WTC11 (cell line): ENCODE data around the gene RSPO1. TPM values are rescaled to one million over a fixed set of nuclear protein-coding genes. Genes with fewer than 3 reads are reported as not detected.

Source experiments
- ATAC-seq: fragments of 200-7000 bp; cut with Tn5 transposase; 2 replicates; pipeline ENCODE4 v1.10.0; 2021; ENCODE audit warnings: mild to moderate bottlenecking, moderate library complexity
- CTCF ChIA-PET: fragments of 300-600 bp; sonication (Branson Sonifier 250); formaldehyde crosslinking; loops from one replicate; lab custom pipeline; 2021; ENCODE audit warnings: antibody characterized with exemption; lab: Charles Lee
- POLR2A ChIA-PET: fragments of 350-600 bp; sonication (Branson Sonifier 250); formaldehyde crosslinking; loops from one replicate; lab custom pipeline; 2021; ENCODE audit warnings: antibody characterized with exemption; lab: Charles Lee
- DNase-seq: peaks from one replicate; pipeline ENCODE4 v3.0.0; 2021; ENCODE audit warnings: low spot score
- H3K27ac Mint-ChIP-seq: 2 replicates; pipeline ENCODE4 v1.8.0; 2021; ENCODE audit warnings: mixed read lengths
- H3K27me3 Mint-ChIP-seq: 2 replicates; pipeline ENCODE4 v1.8.0; 2021; ENCODE audit warnings: low read depth, mild to moderate bottlenecking, moderate library complexity, mixed read lengths
- H3K36me3 Mint-ChIP-seq: 2 replicates; pipeline ENCODE4 v1.8.0; 2021; ENCODE audit warnings: mixed read lengths
- H3K4me1 Mint-ChIP-seq: 2 replicates; pipeline ENCODE4 v1.8.0; 2022; ENCODE audit warnings: mixed read lengths
- H3K4me3 Mint-ChIP-seq: 2 replicates; pipeline ENCODE4 v1.8.0; 2021; ENCODE audit warnings: mild to moderate bottlenecking, moderate library complexity, mixed read lengths
- H3K9me3 Mint-ChIP-seq: 2 replicates; pipeline ENCODE4 v1.8.0; 2021; ENCODE audit warnings: mixed read lengths
- FOXK1 ChIP-seq: sonication (generic); formaldehyde crosslinking; IDR thresholded peaks from 2 replicates; pipeline ENCODE4 v1.8.0; 2022; ENCODE audit warnings: mild to moderate bottlenecking, moderate library complexity, missing genetic modification reagents
- GABPB1 ChIP-seq: sonication (generic); formaldehyde crosslinking; IDR thresholded peaks from 2 replicates; pipeline ENCODE4 v1.8.1; 2023; ENCODE audit warnings: mild to moderate bottlenecking, missing genetic modification reagents
- GRHL2 ChIP-seq: fragments of 250-450 bp; sonication (Bioruptor Pico); IDR thresholded peaks from 2 replicates; pipeline ENCODE4 v1.8.0; 2022; ENCODE audit warnings: mild to moderate bottlenecking, moderate library complexity; ENCODE audit not compliant: insufficient replicate concordance, severe bottlenecking
- HMGA2 ChIP-seq: fragments of 250-450 bp; sonication (Bioruptor Pico); IDR thresholded peaks from 2 replicates; pipeline ENCODE4 v1.4.0; 2021; ENCODE audit warnings: mild to moderate bottlenecking, moderate library complexity
- NFATC4 ChIP-seq: fragments of 250-450 bp; sonication (Bioruptor Pico); IDR thresholded peaks from 2 replicates; pipeline ENCODE4 v1.9.0; 2021; ENCODE audit warnings: mild to moderate bottlenecking
- NR1H2 ChIP-seq: sonication (generic); formaldehyde crosslinking; IDR thresholded peaks from 2 replicates; pipeline ENCODE4 v1.9.0; 2021; ENCODE audit warnings: mild to moderate bottlenecking, moderate library complexity, missing genetic modification reagents
- RORB ChIP-seq: fragments of 250-450 bp; sonication (Bioruptor Pico); IDR thresholded peaks from 2 replicates; pipeline ENCODE4 v1.9.0; 2021; ENCODE audit warnings: mild to moderate bottlenecking
- SMAD3 ChIP-seq: sonication (generic); formaldehyde crosslinking; IDR thresholded peaks from 2 replicates; pipeline ENCODE4 v1.8.0; 2022; ENCODE audit warnings: missing genetic modification reagents, mild to moderate bottlenecking, borderline replicate concordance
- TCF7 ChIP-seq: sonication (generic); formaldehyde crosslinking; IDR thresholded peaks from 2 replicates; pipeline ENCODE4 v1.8.0; 2022; ENCODE audit warnings: mild to moderate bottlenecking, low read depth, missing genetic modification reagents, moderate library complexity
- TP53 ChIP-seq: sonication (generic); formaldehyde crosslinking; IDR thresholded peaks from 2 replicates; pipeline ENCODE4 v1.8.1; 2023; ENCODE audit warnings: mild to moderate bottlenecking, missing genetic modification reagents
- ZBTB21 ChIP-seq: sonication (generic); formaldehyde crosslinking; IDR thresholded peaks from 2 replicates; pipeline ENCODE4 v1.8.1; 2023; ENCODE audit warnings: mild to moderate bottlenecking, missing genetic modification reagents, borderline replicate concordance
- ZNF121 ChIP-seq: sonication (generic); formaldehyde crosslinking; IDR thresholded peaks from 2 replicates; pipeline ENCODE4 v1.8.0; 2023; ENCODE audit warnings: missing genetic modification reagents
- ZNF138 ChIP-seq: sonication (generic); formaldehyde crosslinking; conservative IDR thresholded peaks from 2 replicates; pipeline ENCODE4 v1.8.1; 2022; ENCODE audit warnings: mild to moderate bottlenecking, moderate library complexity, missing genetic modification reagents
- ZNF232 ChIP-seq: sonication (generic); formaldehyde crosslinking; IDR thresholded peaks from 2 replicates; pipeline ENCODE4 v1.8.0; 2022; ENCODE audit warnings: mild to moderate bottlenecking, missing genetic modification reagents
- ZNF396 ChIP-seq: fragments of 250-450 bp; sonication (Bioruptor Pico); IDR thresholded peaks from 2 replicates; pipeline ENCODE4 v1.8.0; 2021; ENCODE audit warnings: mild to moderate bottlenecking, moderate library complexity, borderline replicate concordance
- ZNF423 ChIP-seq: fragments of 250-450 bp; sonication (Bioruptor Pico); IDR thresholded peaks from 2 replicates; pipeline ENCODE4 v2.1.2; 2022; ENCODE audit warnings: mild to moderate bottlenecking, moderate library complexity
- ZNF671 ChIP-seq: fragments of 250-450 bp; sonication (Bioruptor Pico); IDR thresholded peaks from 2 replicates; pipeline ENCODE4 v1.8.0; 2021; ENCODE audit warnings: mild to moderate bottlenecking
- total RNA-seq: library from RNA; stranded (reverse); gene quantifications from 3 replicates; pipeline ENCODE4 v1.2.3, GENCODE V29; 2021
- TF ChIP-seq, protein P1 (sequence below): sonication (generic); formaldehyde crosslinking; IDR thresholded peaks from 2 replicates; pipeline ENCODE4 v1.8.1; 2022; ENCODE audit warnings: low read depth, missing genetic modification reagents, borderline replicate concordance
- TF ChIP-seq, protein P2 (sequence below): sonication (generic); formaldehyde crosslinking; IDR thresholded peaks from 2 replicates; pipeline ENCODE4 v1.8.0; 2022; ENCODE audit warnings: mild to moderate bottlenecking, missing genetic modification reagents
- TF ChIP-seq, protein P3 (sequence below): fragments of 250-450 bp; sonication (Bioruptor Pico); IDR thresholded peaks from 2 replicates; pipeline ENCODE4 v1.9.0; 2021; ENCODE audit warnings: moderate library complexity, mild to moderate bottlenecking, inconsistent platforms, borderline replicate concordance
- TF ChIP-seq, protein P4 (sequence below): fragments of 250-450 bp; sonication (Bioruptor Pico); IDR thresholded peaks from 2 replicates; pipeline ENCODE4 v1.9.0; 2021; ENCODE audit warnings: mild to moderate bottlenecking
- TF ChIP-seq, protein P5 (sequence below): fragments of 250-450 bp; sonication (Bioruptor Pico); IDR thresholded peaks from 2 replicates; pipeline ENCODE4 v1.9.0; 2021; ENCODE audit warnings: mild to moderate bottlenecking, borderline replicate concordance
- TF ChIP-seq, protein P6 (sequence below): sonication (generic); formaldehyde crosslinking; IDR thresholded peaks from 2 replicates; pipeline ENCODE4 v1.8.1; 2022; ENCODE audit warnings: missing genetic modification reagents, borderline replicate concordance

The RSPO1 gene
- total RNA-seq, 1 experiment from 2014 or later: 0.13 TPM

DNA sequence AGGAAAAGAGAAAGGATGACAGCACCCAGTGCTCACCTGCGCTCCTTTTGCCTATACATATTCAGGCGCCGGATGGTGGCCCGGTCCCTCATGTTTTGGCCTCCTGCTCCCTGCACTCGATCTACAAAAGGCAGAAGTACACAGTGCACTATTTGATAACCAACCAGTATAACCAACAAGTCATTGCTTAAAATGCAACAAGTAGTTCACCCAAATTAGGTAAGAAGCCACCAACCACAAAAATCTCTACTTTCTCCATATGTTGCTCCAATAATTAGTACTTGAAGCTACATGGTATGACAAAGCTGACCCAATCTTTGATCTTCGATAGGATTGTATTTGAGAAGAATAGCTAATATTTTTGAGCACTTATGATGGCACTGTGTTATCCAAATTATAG lies 41.0 kb downstream of the RSPO1 start:
- H3K4me1 Mint-ChIP-seq: peaks cover 15% of the 10 kb centered on the region
- no peak for ATAC-seq
- H3K4me3 Mint-ChIP-seq: peak overlapping the region; percentile 15; the same call in 1 of the 2 replicates
- TF ChIP-seq, protein P1, sequence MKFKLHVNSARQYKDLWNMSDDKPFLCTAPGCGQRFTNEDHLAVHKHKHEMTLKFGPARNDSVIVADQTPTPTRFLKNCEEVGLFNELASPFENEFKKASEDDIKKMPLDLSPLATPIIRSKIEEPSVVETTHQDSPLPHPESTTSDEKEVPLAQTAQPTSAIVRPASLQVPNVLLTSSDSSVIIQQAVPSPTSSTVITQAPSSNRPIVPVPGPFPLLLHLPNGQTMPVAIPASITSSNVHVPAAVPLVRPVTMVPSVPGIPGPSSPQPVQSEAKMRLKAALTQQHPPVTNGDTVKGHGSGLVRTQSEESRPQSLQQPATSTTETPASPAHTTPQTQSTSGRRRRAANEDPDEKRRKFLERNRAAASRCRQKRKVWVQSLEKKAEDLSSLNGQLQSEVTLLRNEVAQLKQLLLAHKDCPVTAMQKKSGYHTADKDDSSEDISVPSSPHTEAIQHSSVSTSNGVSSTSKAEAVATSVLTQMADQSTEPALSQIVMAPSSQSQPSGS (CRISPR knock-in tag): no peak
- TF ChIP-seq, protein P2, sequence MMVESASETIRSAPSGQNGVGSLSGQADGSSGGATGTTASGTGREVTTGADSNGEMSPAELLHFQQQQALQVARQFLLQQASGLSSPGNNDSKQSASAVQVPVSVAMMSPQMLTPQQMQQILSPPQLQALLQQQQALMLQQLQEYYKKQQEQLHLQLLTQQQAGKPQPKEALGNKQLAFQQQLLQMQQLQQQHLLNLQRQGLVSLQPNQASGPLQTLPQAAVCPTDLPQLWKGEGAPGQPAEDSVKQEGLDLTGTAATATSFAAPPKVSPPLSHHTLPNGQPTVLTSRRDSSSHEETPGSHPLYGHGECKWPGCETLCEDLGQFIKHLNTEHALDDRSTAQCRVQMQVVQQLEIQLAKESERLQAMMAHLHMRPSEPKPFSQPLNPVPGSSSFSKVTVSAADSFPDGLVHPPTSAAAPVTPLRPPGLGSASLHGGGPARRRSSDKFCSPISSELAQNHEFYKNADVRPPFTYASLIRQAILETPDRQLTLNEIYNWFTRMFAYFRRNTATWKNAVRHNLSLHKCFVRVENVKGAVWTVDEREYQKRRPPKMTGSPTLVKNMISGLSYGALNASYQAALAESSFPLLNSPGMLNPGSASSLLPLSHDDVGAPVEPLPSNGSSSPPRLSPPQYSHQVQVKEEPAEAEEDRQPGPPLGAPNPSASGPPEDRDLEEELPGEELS (CRISPR knock-in tag): no peak
- no peak for TF ChIP-seq ZBTB21 (CRISPR knock-in tag)
- no peak for TF ChIP-seq GABPB1
- TF ChIP-seq TP53 (CRISPR knock-in tag): no peak
- no peak for TF ChIP-seq SMAD3 (CRISPR knock-in tag)
- no peak for TF ChIP-seq ZNF138 (CRISPR knock-in tag)
- TF ChIP-seq, protein P3, sequence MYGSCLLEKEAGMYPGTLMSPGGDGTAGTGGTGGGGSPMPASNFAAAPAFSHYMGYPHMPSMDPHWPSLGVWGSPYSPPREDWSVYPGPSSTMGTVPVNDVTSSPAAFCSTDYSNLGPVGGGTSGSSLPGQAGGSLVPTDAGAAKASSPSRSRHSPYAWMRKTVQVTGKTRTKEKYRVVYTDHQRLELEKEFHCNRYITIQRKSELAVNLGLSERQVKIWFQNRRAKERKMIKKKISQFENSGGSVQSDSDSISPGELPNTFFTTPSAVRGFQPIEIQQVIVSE (CRISPR knock-in tag): no peak
- TF ChIP-seq, protein P4, sequence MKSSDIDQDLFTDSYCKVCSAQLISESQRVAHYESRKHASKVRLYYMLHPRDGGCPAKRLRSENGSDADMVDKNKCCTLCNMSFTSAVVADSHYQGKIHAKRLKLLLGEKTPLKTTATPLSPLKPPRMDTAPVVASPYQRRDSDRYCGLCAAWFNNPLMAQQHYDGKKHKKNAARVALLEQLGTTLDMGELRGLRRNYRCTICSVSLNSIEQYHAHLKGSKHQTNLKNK (CRISPR knock-in tag): no peak
- no peak for TF ChIP-seq NR1H2
- TF ChIP-seq ZNF423: no peak
- peaks cover 4% of the 10 kb centered on the region for H3K27me3 Mint-ChIP-seq
- no peak overlapping the region for H3K27ac Mint-ChIP-seq
- H3K9me3 Mint-ChIP-seq: no peaks in the 10 kb centered on the region
- ChIA-PET CTCF (interaction anchor here (1.6 kb wide), 1 partner anchor 9 kb away, joined by 4 read pairs; no protein-coding TSS in a partner anchor), POLR2A (no interaction called here)
- peaks cover 43% of the 10 kb centered on the region for H3K36me3 Mint-ChIP-seq
- no peak for DNase-seq

DNA sequence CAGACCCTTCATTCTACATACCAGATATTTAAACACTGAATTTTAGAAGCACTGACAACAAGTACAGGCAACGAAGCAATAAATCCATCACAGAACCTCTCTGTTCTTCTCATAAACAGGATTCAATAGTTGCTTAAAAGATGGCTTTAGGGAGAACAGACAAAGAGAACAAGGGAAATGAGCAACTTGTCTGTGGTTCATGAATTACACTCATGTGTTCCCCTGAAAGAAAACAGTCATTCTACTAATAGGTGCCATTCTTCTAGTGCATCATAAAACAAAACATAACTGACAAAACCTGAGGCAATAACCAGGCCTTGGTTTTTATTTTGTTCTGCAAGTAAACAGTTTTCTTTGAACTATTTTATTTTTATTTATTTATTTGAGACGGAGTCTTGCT lies 45.8 kb downstream of the RSPO1 start:
- H3K27me3 Mint-ChIP-seq: no peaks in the 10 kb centered on the region
- H3K9me3 Mint-ChIP-seq: no peaks in the 10 kb centered on the region
- DNase-seq (no peak), ATAC-seq (no peak)
- H3K27ac Mint-ChIP-seq: no peak overlapping the region
- H3K4me3 Mint-ChIP-seq: no peak overlapping the region
- H3K4me1 Mint-ChIP-seq: no peaks in the 10 kb centered on the region
- H3K36me3 Mint-ChIP-seq: peaks cover 78% of the 10 kb centered on the region
- ChIA-PET POLR2A (no interaction called here), CTCF (no interaction called here)
- TF ChIP-seq ZNF232 (CRISPR knock-in tag): no peak
- TF ChIP-seq ZNF671: no peak
- TF ChIP-seq NR1H2: no peak
- no peak for TF ChIP-seq HMGA2 (CRISPR knock-in tag)
- no peak for TF ChIP-seq NFATC4 (CRISPR knock-in tag)
- TF ChIP-seq, protein P2 (CRISPR knock-in tag): no peak
- no peak for TF ChIP-seq FOXK1 (CRISPR knock-in tag)
- TF ChIP-seq, protein P3 (CRISPR knock-in tag): no peak
- TF ChIP-seq, protein P5, sequence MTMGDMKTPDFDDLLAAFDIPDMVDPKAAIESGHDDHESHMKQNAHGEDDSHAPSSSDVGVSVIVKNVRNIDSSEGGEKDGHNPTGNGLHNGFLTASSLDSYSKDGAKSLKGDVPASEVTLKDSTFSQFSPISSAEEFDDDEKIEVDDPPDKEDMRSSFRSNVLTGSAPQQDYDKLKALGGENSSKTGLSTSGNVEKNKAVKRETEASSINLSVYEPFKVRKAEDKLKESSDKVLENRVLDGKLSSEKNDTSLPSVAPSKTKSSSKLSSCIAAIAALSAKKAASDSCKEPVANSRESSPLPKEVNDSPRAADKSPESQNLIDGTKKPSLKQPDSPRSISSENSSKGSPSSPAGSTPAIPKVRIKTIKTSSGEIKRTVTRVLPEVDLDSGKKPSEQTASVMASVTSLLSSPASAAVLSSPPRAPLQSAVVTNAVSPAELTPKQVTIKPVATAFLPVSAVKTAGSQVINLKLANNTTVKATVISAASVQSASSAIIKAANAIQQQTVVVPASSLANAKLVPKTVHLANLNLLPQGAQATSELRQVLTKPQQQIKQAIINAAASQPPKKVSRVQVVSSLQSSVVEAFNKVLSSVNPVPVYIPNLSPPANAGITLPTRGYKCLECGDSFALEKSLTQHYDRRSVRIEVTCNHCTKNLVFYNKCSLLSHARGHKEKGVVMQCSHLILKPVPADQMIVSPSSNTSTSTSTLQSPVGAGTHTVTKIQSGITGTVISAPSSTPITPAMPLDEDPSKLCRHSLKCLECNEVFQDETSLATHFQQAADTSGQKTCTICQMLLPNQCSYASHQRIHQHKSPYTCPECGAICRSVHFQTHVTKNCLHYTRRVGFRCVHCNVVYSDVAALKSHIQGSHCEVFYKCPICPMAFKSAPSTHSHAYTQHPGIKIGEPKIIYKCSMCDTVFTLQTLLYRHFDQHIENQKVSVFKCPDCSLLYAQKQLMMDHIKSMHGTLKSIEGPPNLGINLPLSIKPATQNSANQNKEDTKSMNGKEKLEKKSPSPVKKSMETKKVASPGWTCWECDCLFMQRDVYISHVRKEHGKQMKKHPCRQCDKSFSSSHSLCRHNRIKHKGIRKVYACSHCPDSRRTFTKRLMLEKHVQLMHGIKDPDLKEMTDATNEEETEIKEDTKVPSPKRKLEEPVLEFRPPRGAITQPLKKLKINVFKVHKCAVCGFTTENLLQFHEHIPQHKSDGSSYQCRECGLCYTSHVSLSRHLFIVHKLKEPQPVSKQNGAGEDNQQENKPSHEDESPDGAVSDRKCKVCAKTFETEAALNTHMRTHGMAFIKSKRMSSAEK (CRISPR knock-in tag): no peak
- TF ChIP-seq RORB (CRISPR knock-in tag): no peak
- no peak for TF ChIP-seq GRHL2 (CRISPR knock-in tag)
- TF ChIP-seq, protein P6, sequence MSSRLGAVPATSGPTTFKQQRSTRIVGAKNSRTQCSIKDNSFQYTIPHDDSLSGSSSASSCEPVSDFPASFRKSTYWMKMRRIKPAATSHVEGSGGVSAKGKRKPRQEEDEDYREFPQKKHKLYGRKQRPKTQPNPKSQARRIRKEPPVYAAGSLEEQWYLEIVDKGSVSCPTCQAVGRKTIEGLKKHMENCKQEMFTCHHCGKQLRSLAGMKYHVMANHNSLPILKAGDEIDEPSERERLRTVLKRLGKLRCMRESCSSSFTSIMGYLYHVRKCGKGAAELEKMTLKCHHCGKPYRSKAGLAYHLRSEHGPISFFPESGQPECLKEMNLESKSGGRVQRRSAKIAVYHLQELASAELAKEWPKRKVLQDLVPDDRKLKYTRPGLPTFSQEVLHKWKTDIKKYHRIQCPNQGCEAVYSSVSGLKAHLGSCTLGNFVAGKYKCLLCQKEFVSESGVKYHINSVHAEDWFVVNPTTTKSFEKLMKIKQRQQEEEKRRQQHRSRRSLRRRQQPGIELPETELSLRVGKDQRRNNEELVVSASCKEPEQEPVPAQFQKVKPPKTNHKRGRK: no peak
- TF ChIP-seq TCF7 (CRISPR knock-in tag): no peak
- no peak for TF ChIP-seq ZNF396 (CRISPR knock-in tag)
- no peak for TF ChIP-seq ZNF121
